ENCODE measurements around the gene ITPR1. TPM values are rescaled to one million over a fixed set of nuclear protein-coding genes. Genes with fewer than 3 reads are reported as not detected.

ITPR1 gene
- total and polyA plus RNA-seq, 4 donors: 30.7 to 294 (median 149) TPM

DNA sequence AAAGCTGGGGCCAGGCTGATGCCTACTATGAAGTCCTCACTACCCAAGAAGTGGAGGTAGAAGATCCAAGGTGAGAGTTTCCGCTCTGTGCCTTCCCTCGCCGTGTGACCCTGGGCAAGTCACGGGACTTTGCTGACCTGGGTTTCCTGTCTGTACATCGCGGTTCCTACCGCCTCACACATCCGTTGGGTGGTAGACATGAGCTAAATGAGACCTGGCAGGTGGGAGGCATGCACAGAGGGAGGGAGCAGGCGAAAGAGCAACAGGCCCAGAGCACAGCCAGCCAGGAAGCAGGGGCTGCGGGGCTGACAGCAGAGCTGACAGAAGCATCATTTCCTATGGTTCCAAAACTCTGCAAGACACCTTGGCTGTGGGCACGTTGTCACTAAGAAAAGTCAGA lies 328.8 kb downstream of the ITPR1 start:
- intact Hi-C loops (cut with DNase I): no loop called here

DNA sequence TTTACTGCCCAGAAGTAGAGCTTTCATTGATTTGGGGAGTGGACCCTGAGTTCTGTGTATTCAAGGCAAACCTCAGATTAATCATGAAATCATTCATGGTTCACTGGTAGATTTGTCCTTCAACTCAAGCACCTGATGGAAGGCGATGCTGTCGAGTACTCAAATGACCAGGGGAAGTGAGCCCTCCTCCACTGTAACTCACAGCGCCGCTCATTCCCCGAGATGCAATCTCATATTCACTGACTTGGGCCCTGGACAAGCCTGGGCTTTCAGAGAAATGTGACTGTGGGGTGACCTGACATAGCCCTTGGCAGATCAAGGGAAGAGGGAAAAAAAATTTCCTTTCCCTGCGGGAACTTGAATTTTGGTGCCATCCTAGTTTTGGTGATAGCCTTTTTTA lies 329.4 kb downstream of the ITPR1 start:
- Histone ChIP-seq H3K9me3 (ENCODE audit: control insufficient read depth, low read length) (no peaks in the 10 kb centered on the region), H3K27ac (ENCODE audit: low read depth in 1 of 2, low read length in 2 of 2) (no peak overlapping the region), H3K27me3 (ENCODE audit: control insufficient read depth in 1 of 2, insufficient read depth in 2 of 2, low read length in 1 of 2) (no peaks in the 10 kb centered on the region), H3K4me3 (ENCODE audit: low read length in 2 of 2) (no peak overlapping the region), H3K36me3 (ENCODE audit: control insufficient read depth in 1 of 2, insufficient read depth in 2 of 2, low read length in 1 of 2) (peaks cover 4% of the 10 kb centered on the region in 2 donors), H3K4me1 (ENCODE audit: control insufficient read depth in 1 of 2, insufficient read depth in 2 of 2, low read length in 2 of 2) (peaks cover 2 to 6% of the 10 kb centered on the region in 2 donors)
- DNase-seq (no peak), ATAC-seq (ENCODE audit: low FRiP score) (no peak)
- 91 to 92% methylated on average over 6 of the region's 6 CpGs for WGBS, 2 donors
- intact Hi-C loops (cut with DNase I): no loop called here

More for the DNA sequence above, 328.8 kb downstream of the ITPR1 start:
- DNase-seq: peak in 1 of 2 donors; percentile 52
- H3K9me3 ChIP-seq (ENCODE audit: control insufficient read depth, low read length): no peaks in the 10 kb centered on the region
- peaks cover 2 to 6% of the 10 kb centered on the region in 2 donors for H3K4me1 ChIP-seq (ENCODE audit: control insufficient read depth in 1 of 2, insufficient read depth in 2 of 2, low read length in 2 of 2)
- H3K4me3 ChIP-seq (ENCODE audit: low read length in 2 of 2): no peak overlapping the region
- ATAC-seq (ENCODE audit: low FRiP score): no peak
- H3K27me3 ChIP-seq (ENCODE audit: control insufficient read depth in 1 of 2, insufficient read depth in 2 of 2, low read length in 1 of 2): no peaks in the 10 kb centered on the region
- H3K27ac ChIP-seq (ENCODE audit: low read depth in 1 of 2, low read length in 2 of 2): no peak overlapping the region
- WGBS, 2 donors: 84 to 90% methylated on average over 11 of the region's 11 CpGs
- peaks cover 4 to 6% of the 10 kb centered on the region in 2 donors for H3K36me3 ChIP-seq (ENCODE audit: control insufficient read depth in 1 of 2, insufficient read depth in 2 of 2, low read length in 1 of 2)

DNA sequence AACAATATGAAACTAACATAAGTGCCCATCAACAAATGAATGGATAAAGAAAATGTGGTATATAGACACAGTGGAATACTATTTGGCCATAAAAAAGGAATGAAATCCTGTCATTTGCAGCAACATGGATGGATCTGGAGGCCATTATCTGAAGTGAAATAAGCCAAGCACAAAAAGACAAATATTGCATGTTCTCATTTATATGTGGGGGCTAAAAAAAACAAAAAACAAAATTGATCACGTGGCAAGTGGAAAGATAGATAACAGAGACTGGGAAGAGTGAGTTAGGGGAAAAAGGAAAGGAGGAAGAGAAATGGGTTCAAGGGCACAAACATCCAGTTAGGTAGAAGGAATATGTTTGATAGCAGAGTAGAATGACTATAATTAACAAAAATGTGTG lies 330.2 kb downstream of the ITPR1 start:
- DNase-seq: no peak
- 81 to 85% methylated on average over 1 of the region's 1 CpG for WGBS, 2 donors
- Histone ChIP-seq H3K36me3 (ENCODE audit: control insufficient read depth in 1 of 2, insufficient read depth in 2 of 2, low read length in 1 of 2) (peaks cover 0 to 4% of the 10 kb centered on the region in 2 donors), H3K9me3 (ENCODE audit: control insufficient read depth, low read length) (no peaks in the 10 kb centered on the region), H3K4me1 (ENCODE audit: control insufficient read depth in 1 of 2, insufficient read depth in 2 of 2, low read length in 2 of 2) (peaks cover 2 to 6% of the 10 kb centered on the region in 2 donors), H3K4me3 (ENCODE audit: low read length in 2 of 2) (no peak overlapping the region), H3K27ac (ENCODE audit: low read depth in 1 of 2, low read length in 2 of 2) (no peak overlapping the region), H3K27me3 (ENCODE audit: control insufficient read depth in 1 of 2, insufficient read depth in 2 of 2, low read length in 1 of 2) (no peaks in the 10 kb centered on the region)
- intact Hi-C loops (cut with DNase I): no loop called here
- ATAC-seq (ENCODE audit: low FRiP score): no peak

DNA sequence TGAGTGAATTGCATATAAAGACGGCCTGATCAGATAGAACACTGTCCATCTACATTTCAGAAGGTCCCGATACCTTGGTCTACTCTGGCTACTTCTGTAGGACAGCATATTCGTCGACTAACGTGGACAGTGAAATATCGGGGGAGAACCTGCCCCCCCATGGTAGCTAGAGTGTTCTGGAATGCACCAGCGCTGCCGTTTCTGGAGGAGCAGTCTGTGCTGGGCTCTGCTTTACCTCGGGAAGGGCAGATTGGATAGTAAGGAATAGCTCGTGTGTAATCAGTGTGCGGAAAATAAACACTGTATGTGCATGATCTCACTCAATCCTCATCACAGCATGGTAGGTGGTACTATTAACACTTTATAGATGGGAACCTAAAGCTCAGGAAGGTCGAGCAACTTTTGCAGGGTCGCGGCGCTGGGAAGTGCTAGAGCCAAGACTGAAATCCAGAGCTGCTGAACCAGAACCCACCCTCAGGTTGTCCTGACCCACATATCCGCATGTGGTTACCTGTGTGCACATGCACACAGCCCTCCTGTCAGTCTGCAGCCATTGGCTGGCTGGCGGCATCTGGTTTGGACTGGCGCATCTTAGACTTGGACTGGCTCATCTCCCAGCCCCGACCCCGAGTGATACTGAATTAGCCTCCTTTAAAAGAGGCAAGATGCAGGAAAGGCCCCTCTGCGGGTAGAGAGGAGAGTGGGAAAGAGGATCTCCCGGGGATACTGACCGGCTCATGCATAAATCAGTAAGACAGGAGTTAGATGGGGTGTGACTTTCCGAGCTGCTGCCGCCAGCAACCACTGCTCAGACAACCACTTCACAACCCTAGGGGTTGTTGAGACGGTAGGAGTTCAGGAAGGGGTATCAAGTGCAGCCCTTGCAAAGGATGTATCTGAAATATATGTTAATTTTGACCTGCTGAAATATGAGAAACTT lies 331.1 kb downstream of the ITPR1 start:
- ATAC-seq (ENCODE audit: low FRiP score): no peak
- H3K4me3 ChIP-seq (ENCODE audit: low read length in 2 of 2): no peak overlapping the region
- peaks cover 0 to 4% of the 10 kb centered on the region in 2 donors for H3K36me3 ChIP-seq (ENCODE audit: control insufficient read depth in 1 of 2, insufficient read depth in 2 of 2, low read length in 1 of 2)
- H3K4me1 ChIP-seq (ENCODE audit: control insufficient read depth in 1 of 2, insufficient read depth in 2 of 2, low read length in 2 of 2): peaks cover 2 to 6% of the 10 kb centered on the region in 2 donors
- H3K27me3 ChIP-seq (ENCODE audit: control insufficient read depth in 1 of 2, insufficient read depth in 2 of 2, low read length in 1 of 2): no peaks in the 10 kb centered on the region
- H3K27ac ChIP-seq (ENCODE audit: low read depth in 1 of 2, low read length in 2 of 2): no peak overlapping the region
- no peak for DNase-seq
- 91 to 92% methylated on average over 26 of the region's 26 CpGs for WGBS, 2 donors
- intact Hi-C loops (cut with DNase I): no loop called here
- no peaks in the 10 kb centered on the region for H3K9me3 ChIP-seq (ENCODE audit: control insufficient read depth, low read length)

DNA sequence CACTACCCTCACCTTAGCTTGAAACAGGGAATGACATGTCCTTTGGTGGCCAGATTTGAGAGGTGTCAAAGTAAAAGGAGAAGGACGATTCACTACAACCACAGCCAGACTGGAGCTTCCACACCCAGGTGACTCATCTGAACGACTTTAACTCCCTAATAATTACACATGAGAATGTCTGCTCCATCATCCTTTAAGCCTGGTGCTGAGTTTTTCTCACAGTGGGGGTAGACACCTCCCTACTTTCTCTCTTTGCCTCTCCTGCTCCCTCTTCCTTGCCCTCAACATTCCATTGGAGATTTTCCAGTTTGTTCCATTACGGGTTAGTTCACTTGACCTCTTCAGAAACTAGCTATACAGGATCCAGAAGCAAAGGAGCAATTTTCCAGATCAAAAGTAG lies 331.8 kb downstream of the ITPR1 start:
- Histone ChIP-seq H3K36me3 (ENCODE audit: control insufficient read depth in 1 of 2, insufficient read depth in 2 of 2, low read length in 1 of 2) (peaks cover 0 to 2% of the 10 kb centered on the region in 2 donors), H3K4me3 (ENCODE audit: low read length in 2 of 2) (no peak overlapping the region), H3K27ac (ENCODE audit: low read depth in 1 of 2, low read length in 2 of 2) (peak overlapping the region; percentile 26 to 58), H3K27me3 (ENCODE audit: control insufficient read depth in 1 of 2, insufficient read depth in 2 of 2, low read length in 1 of 2) (no peaks in the 10 kb centered on the region), H3K4me1 (ENCODE audit: control insufficient read depth in 1 of 2, insufficient read depth in 2 of 2, low read length in 2 of 2) (peaks cover 2 to 6% of the 10 kb centered on the region in 2 donors), H3K9me3 (ENCODE audit: control insufficient read depth, low read length) (no peaks in the 10 kb centered on the region)
- intact Hi-C loops (cut with DNase I): loop anchor here (5.0 kb wide), 2 partner anchors 152 to 202 kb away; partner anchors contain the start of gene BHLHE40 (in 2 of the 2)
- 8 to 13% methylated on average over 3 of the region's 3 CpGs for whole genome bisulfite sequencing, 2 donors
- ATAC-seq (ENCODE audit: low FRiP score) (no peak), DNase-seq (no peak)

DNA sequence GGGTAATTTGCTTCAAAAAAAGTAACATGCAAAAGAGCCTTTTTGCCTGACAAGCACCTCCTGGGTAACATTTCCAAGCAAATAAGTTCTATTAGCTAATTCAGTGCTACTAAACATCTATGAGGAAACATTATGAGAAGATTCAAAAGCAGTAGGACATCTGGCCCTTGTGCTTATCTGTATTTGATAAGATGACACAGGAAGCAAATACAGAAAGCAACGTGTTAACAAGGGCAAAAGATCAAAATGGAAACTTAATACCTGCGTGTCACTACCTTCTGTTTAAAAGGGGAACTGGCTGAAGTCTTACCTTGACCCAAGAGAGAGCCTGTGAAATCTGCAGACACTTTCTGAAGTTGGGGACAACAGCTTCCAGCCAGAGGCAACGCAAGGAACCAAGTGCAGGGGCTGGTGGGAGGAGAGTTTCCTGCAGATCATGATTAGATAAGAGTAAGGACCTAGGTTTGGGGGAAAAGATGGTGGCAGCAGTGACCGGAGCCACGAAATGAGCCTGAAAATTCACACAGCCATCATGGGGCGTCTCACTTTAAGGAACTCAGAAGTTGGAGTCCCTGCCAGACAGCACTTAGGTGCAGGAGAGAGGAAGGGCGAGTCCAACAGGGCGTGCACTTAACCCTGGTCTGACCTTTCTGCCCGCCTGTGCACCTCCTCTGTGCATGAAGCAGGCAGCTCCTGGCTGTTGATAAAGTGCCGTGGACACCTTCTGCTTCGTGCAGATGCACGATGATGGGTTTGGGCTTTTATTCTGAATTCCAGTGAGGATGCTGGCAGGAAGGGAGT lies 332.5 kb downstream of the ITPR1 start:
- Histone ChIP-seq H3K36me3 (ENCODE audit: control insufficient read depth in 1 of 2, insufficient read depth in 2 of 2, low read length in 1 of 2) (no peaks in the 10 kb centered on the region), H3K4me3 (ENCODE audit: low read length in 2 of 2) (no peak overlapping the region), H3K4me1 (ENCODE audit: control insufficient read depth in 1 of 2, insufficient read depth in 2 of 2, low read length in 2 of 2) (peaks cover 2 to 6% of the 10 kb centered on the region in 2 donors), H3K27me3 (ENCODE audit: control insufficient read depth in 1 of 2, insufficient read depth in 2 of 2, low read length in 1 of 2) (no peaks in the 10 kb centered on the region), H3K27ac (ENCODE audit: low read depth in 1 of 2, low read length in 2 of 2) (peak overlapping the region; percentile 58 to 87), H3K9me3 (ENCODE audit: control insufficient read depth, low read length) (no peaks in the 10 kb centered on the region)
- DNase-seq: peak in 1 of 2 donors; percentile 55
- 33 to 35% methylated on average over 12 of the region's 12 CpGs for WGBS, 2 donors
- ATAC-seq (ENCODE audit: low FRiP score): peak; percentile 38
- intact Hi-C loops (cut with DNase I): loop anchor here (5.0 kb wide), 2 partner anchors 152 to 202 kb away; partner anchors contain the start of gene BHLHE40 (in 2 of the 2)

DNA sequence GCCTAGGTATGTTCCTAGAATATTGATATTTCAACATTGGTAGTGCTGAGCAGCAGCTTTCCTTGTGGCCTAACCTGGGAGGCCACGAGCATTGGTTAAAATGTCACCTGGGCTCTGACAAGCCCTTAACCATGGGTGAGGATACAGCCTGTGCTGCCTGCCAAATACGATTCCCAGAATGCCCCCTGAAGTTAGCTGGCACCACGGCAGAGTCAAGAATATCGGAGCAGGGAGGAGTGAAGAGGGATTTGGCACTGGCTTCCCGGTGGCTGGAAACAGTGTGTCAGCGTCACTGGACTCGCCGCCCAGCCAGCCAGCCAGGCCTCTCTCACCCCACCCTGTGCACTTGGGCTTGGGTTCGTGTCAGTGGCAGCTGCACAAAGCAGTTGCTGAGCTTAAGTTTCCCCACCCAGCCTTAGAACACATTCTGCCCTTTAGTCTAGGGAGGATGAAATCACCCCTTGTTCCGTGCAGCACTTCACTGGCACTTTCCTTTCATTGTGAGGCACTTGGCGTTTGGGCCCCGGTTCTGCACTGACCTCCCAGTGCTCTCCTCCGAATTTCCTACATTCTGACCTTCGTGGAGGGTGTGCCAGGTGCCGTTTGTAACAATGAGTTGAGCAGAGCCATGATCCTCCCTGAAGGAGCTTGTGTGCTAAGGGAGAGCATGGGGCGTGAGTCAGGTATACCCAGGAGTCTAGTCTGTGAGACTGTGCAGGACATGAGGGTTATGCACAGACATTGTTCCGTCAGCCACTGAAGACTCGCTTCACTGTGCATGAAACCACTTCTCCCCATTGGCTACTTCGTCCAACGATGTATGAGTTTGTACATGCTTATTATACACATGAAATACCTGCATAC lies 333.3 kb downstream of the ITPR1 start:
- H3K9me3 ChIP-seq (ENCODE audit: control insufficient read depth, low read length): no peaks in the 10 kb centered on the region
- DNase-seq (peak; percentile 94), ATAC-seq (ENCODE audit: low FRiP score) (peak; percentile 91)
- 24% methylated on average over 20 of the region's 20 CpGs for WGBS, 2 donors
- intact Hi-C loops (cut with DNase I): loop anchor here (5.0 kb wide), 2 partner anchors 151 to 201 kb away; partner anchors contain the start of gene BHLHE40 (in 2 of the 2)
- H3K4me3 ChIP-seq (ENCODE audit: low read length in 2 of 2): no peak overlapping the region
- no peaks in the 10 kb centered on the region for H3K36me3 ChIP-seq (ENCODE audit: control insufficient read depth in 1 of 2, insufficient read depth in 2 of 2, low read length in 1 of 2)
- peaks cover 2 to 6% of the 10 kb centered on the region in 2 donors for H3K4me1 ChIP-seq (ENCODE audit: control insufficient read depth in 1 of 2, insufficient read depth in 2 of 2, low read length in 2 of 2)
- H3K27ac ChIP-seq (ENCODE audit: low read depth in 1 of 2, low read length in 2 of 2): peak overlapping the region; percentile 58 to 87
- no peaks in the 10 kb centered on the region for H3K27me3 ChIP-seq (ENCODE audit: control insufficient read depth in 1 of 2, insufficient read depth in 2 of 2, low read length in 1 of 2)

DNA sequence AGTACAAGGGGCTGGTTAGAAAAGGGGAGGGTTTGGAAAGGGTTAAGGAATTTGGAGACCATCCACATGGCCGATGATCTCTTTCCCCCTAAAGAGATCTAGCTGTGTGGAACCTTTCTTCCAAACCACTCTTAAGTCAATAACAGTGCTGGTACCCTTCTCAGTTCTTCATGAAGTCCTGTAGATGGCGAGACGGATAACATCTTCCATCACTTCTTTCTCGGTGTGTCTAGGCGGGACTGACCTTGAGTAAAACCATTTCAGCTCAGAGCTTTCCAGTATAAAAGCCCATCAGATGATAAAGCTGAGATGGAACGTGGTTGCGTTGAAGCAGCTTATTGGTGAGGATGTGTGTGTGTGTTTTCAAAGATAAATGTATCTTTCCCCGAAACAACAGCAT lies 334.6 kb downstream of the ITPR1 start:
- intact Hi-C loops (cut with DNase I): loop anchor here (5.0 kb wide), 2 partner anchors 150 to 200 kb away; partner anchors contain the start of gene BHLHE40 (in 2 of the 2)
- 84 to 85% methylated on average over 8 of the region's 8 CpGs for WGBS, 2 donors
- no peak for ATAC-seq (ENCODE audit: low FRiP score)

More for the DNA sequence above, 334.6 kb downstream of the ITPR1 start:
- Histone ChIP-seq H3K36me3 (ENCODE audit: control insufficient read depth in 1 of 2, insufficient read depth in 2 of 2, low read length in 1 of 2) (no peaks in the 10 kb centered on the region), H3K9me3 (ENCODE audit: control insufficient read depth, low read length) (no peaks in the 10 kb centered on the region), H3K4me3 (ENCODE audit: low read length in 2 of 2) (no peak overlapping the region), H3K27ac (ENCODE audit: low read depth in 1 of 2, low read length in 2 of 2) (peak overlapping the region in 1 of 2 donors; percentile 7), H3K4me1 (ENCODE audit: control insufficient read depth in 1 of 2, insufficient read depth in 2 of 2, low read length in 2 of 2) (peaks cover 2 to 6% of the 10 kb centered on the region in 2 donors), H3K27me3 (ENCODE audit: control insufficient read depth in 1 of 2, insufficient read depth in 2 of 2, low read length in 1 of 2) (no peaks in the 10 kb centered on the region)
- no peak for DNase-seq
